Large intestine (tissue), 3 donors: ENCODE measurements around the gene CELF4. TPM values are rescaled to one million over a fixed set of nuclear protein-coding genes. Genes with fewer than 3 reads are reported as not detected.

Experiments
- DNase-seq, 2 donors: peaks; one replicate each; pipeline versions ENCODE4 v3.0.0 to v3.0.0-alpha.2; 2013
- H3K27ac ChIP-seq: one replicate; pipeline ENCODE4 v1.5.1; 2013; ENCODE audit warnings: low read length
- H3K27me3 ChIP-seq: 2 replicates; pipeline ENCODE4 v1.6.1; 2013; ENCODE audit warnings: low read length; ENCODE audit not compliant: control insufficient read depth, insufficient read depth
- H3K36me3 ChIP-seq: 2 replicates; pipeline ENCODE4 v1.6.1; 2013; ENCODE audit warnings: low read length; ENCODE audit not compliant: control insufficient read depth, insufficient read depth
- H3K4me1 ChIP-seq: one replicate; pipeline ENCODE4 v1.6.1; 2013; ENCODE audit warnings: low read length; ENCODE audit not compliant: control insufficient read depth, insufficient read depth
- H3K4me3 ChIP-seq: one replicate; pipeline ENCODE4 v1.5.1; 2013; ENCODE audit warnings: low read length
- H3K9me3 ChIP-seq: one replicate; pipeline ENCODE4 v1.6.1; 2013; ENCODE audit warnings: mild to moderate bottlenecking, low read depth, low read length, moderate library complexity; ENCODE audit not compliant: control insufficient read depth
- WGBS: methylation state at CpG from one replicate; pipeline ENCODE4 v1.1.5; 2013; ENCODE audit warnings: low lambda C conversion rate; ENCODE audit not compliant: insufficient coverage; 5-methylcytosine and 5-hydroxymethylcytosine counted together
- polyA plus RNA-seq: library from polyadenylated mRNA; unstranded; fragments of 120-200 nt; gene quantifications from one replicate; pipeline ENCODE4 v1.2.1, GENCODE V29; 2013

Gene CELF4
- polyA plus RNA-seq, 1 donor, result 16.2 TPM

- DNase-seq, result peak; percentile 51 to 63
- Histone ChIP-seq H3K4me3 (peak overlapping the region; percentile 7), H3K9me3 (no peaks in the 10 kb centered on the region), H3K27ac (peak overlapping the region; percentile 47), H3K27me3 (peaks cover 34% of the 10 kb centered on the region), H3K36me3 (no peaks in the 10 kb centered on the region), H3K4me1 (peaks cover 5% of the 10 kb centered on the region)
- no CpG with 5 or more reads among the region's 59 CpGs for WGBS
Observed at GRCh38 chr18:37393945-37394609, 171.5 kb downstream of the CELF4 start.

GRCh38 chr18:37393221-37393827 lies 172.3 kb downstream of the CELF4 start:
- Histone ChIP-seq H3K4me1 (peaks cover 5% of the 10 kb centered on the region), H3K9me3 (no peaks in the 10 kb centered on the region), H3K27me3 (peaks cover 34% of the 10 kb centered on the region), H3K4me3 (no peak overlapping the region), H3K27ac (peak overlapping the region; percentile 26), H3K36me3 (no peaks in the 10 kb centered on the region)
- WGBS, result 0% methylated on average over 1 of the region's 6 CpGs
- no peak for DNase-seq

GRCh38 chr18:37392648-37393047 lies 172.9 kb downstream of the CELF4 start:
- no peaks in the 10 kb centered on the region for H3K9me3 ChIP-seq
- no peaks in the 10 kb centered on the region for H3K36me3 ChIP-seq
- peaks cover 34% of the 10 kb centered on the region for H3K27me3 ChIP-seq
- WGBS, result 40% methylated on average over 1 of the region's 3 CpGs
- no peak overlapping the region for H3K4me3 ChIP-seq
- H3K4me1 ChIP-seq, result peaks cover 5% of the 10 kb centered on the region
- H3K27ac ChIP-seq, result no peak overlapping the region
- no peak for DNase-seq

- DNase-seq, result no peak
- Histone ChIP-seq H3K27ac (no peak overlapping the region), H3K36me3 (no peaks in the 10 kb centered on the region), H3K27me3 (peaks cover 34% of the 10 kb centered on the region), H3K4me3 (no peak overlapping the region), H3K4me1 (peaks cover 5% of the 10 kb centered on the region), H3K9me3 (no peaks in the 10 kb centered on the region)
- no CpG with 5 or more reads among the region's 16 CpGs for WGBS
Observed at GRCh38 chr18:37391698-37392548, 173.7 kb downstream of the CELF4 start.

- peaks cover 5% of the 10 kb centered on the region for H3K4me1 ChIP-seq
Observed at GRCh38 chr18:37391156-37391555, 174.4 kb downstream of the CELF4 start.

GRCh38 chr18:37390687-37391086 lies 174.9 kb downstream of the CELF4 start:
- Histone ChIP-seq H3K4me3 (no peak overlapping the region), H3K9me3 (no peaks in the 10 kb centered on the region), H3K27me3 (peaks cover 32% of the 10 kb centered on the region), H3K4me1 (peaks cover 5% of the 10 kb centered on the region), H3K27ac (no peak overlapping the region), H3K36me3 (no peaks in the 10 kb centered on the region)
- WGBS, result no CpG with 5 or more reads among the region's 11 CpGs
- DNase-seq, result no peak

More at GRCh38 chr18:37391156-37391555, 174.4 kb downstream of the CELF4 start:
- WGBS, result no CpG with 5 or more reads among the region's 4 CpGs
- no peak for DNase-seq
- no peaks in the 10 kb centered on the region for H3K9me3 ChIP-seq
- H3K4me3 ChIP-seq, result no peak overlapping the region
- H3K36me3 ChIP-seq, result no peaks in the 10 kb centered on the region
- no peak overlapping the region for H3K27ac ChIP-seq
- H3K27me3 ChIP-seq, result peaks cover 34% of the 10 kb centered on the region

- DNase-seq, result no peak
- Histone ChIP-seq H3K27me3 (peaks cover 24% of the 10 kb centered on the region), H3K36me3 (no peaks in the 10 kb centered on the region), H3K4me1 (peaks cover 5% of the 10 kb centered on the region), H3K4me3 (no peak overlapping the region), H3K9me3 (no peaks in the 10 kb centered on the region), H3K27ac (no peak overlapping the region)
- no CpG with 5 or more reads among the region's 19 CpGs for WGBS
Observed at GRCh38 chr18:37389684-37390368, 175.8 kb downstream of the CELF4 start.

- no peak for DNase-seq
- WGBS, result no CpG with 5 or more reads among the region's 5 CpGs
- Histone ChIP-seq H3K9me3 (no peaks in the 10 kb centered on the region), H3K27me3 (peaks cover 23% of the 10 kb centered on the region), H3K36me3 (no peaks in the 10 kb centered on the region), H3K4me3 (no peak overlapping the region), H3K4me1 (peaks cover 2% of the 10 kb centered on the region), H3K27ac (no peak overlapping the region)
Observed at GRCh38 chr18:37389041-37389440, 176.6 kb downstream of the CELF4 start.

- H3K4me1 ChIP-seq, result no peaks in the 10 kb centered on the region
- no CpG with 5 or more reads among the region's 5 CpGs for WGBS
- peaks cover 18% of the 10 kb centered on the region for H3K27me3 ChIP-seq
- no peaks in the 10 kb centered on the region for H3K9me3 ChIP-seq
- no peak for DNase-seq
- no peaks in the 10 kb centered on the region for H3K36me3 ChIP-seq
- H3K27ac ChIP-seq, result no peak overlapping the region
- no peak overlapping the region for H3K4me3 ChIP-seq
Observed at GRCh38 chr18:37388413-37388812, 177.2 kb downstream of the CELF4 start.
